Tibial nerve (tissue), 3 donors: ENCODE data around the gene ARAP1.

Experiments
- CTCF ChIP-seq, 5 experiments: fragments of 200-600 bp in 3 of 5; fragments of 450-650 bp in 2 of 5; sonication (generic) in 3 of 5; IDR thresholded peaks; one replicate each; pipeline ENCODE4 v1.5.1; 2016 to 2019; ENCODE audit warnings: antibody characterized with exemption in 5 of 5, mild to moderate bottlenecking in 3 of 5, moderate library complexity in 2 of 5
- POLR2A ChIP-seq, 2 donors: fragments of 450-650 bp; IDR thresholded peaks; one replicate each; pipeline ENCODE4 v1.6.1; 2017; ENCODE audit warnings: antibody characterized with exemption in 2 of 2, mild to moderate bottlenecking in 2 of 2, moderate library complexity in 2 of 2

DNA sequence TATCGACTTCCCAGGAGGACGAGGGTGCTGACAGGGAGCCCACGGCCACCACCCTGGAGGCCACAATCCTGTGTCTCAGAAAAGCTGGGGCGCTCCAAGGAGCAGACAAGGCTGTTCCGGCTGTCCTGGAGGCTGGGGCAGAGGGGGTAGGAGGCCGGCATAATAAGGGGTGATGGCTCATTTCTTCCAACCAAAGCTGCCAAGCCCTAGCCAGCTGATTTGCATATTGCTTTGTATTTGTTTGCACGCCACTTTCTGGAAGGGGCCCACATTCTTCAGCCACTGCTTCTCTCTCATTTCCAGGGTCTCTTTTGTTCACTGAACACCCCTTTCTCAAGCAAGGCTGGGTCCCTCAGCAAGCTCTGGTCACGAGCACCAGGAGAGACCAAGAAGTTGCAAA lies 82.7 kb downstream of the ARAP1 start:
- TF ChIP-seq POLR2A (IDR thresholded peaks at IDR 0.05) (no peak), CTCF (IDR thresholded peaks at IDR 0.05) (no peak)
